Suppressor macrophage (primary cell): Measurements from ENCODE around the gene IWS1.

Source experiments
- DNase-seq, 4 experiments: peaks; one replicate each; pipeline ENCODE4 v3.0.0-alpha.2; 2020 to 2022

Gene IWS1

DNA sequence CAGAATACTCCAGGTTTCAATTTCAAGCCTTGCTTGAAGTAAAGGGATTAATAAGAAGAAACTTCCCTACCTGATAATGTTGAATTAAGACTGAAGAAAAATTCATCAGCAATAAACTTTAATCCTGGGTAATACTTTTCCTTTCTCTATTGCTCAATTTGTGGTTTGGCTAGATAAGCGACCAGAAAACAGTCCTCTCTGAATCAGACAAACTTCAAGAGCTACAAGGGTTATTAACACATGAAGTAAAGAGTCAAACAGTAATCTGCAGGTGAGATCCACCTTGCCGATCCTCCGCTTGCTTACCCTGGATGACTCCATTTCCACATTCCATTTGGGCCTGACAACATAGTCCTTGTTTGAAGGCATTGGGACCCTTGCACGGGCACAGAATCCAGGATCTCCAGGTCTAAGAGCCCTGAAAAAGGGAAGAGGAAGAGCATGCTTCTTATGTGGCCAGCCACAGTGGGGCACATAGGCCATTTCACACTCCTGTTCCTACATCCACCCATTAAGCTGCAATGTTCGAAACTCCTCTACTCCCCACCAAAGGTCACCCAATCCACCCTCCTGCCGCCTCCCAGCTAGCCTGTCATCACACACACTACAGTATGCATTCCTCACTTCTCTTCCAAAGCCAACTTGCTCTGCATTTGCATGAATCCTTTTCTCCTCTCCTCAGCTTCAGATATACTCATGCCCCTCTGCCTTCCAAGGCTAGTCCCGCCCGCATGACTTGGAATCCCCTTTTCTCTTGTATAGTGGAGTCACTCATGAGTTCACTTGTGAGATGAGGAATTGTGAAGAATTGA, 39.8 kb downstream of the IWS1 start:
- DNase-seq, result peak; percentile 6 to 36 (median 30)

GRCh38 chr2:127485694-127486071, 40.6 kb downstream of the IWS1 start:
- DNase-seq, result no peak

GRCh38 chr2:127485051-127485693, 41.1 kb downstream of the IWS1 start:
- DNase-seq, result no peak

GRCh38 chr2:127482031-127482430, 44.3 kb downstream of the IWS1 start:
- no peak for DNase-seq

DNA sequence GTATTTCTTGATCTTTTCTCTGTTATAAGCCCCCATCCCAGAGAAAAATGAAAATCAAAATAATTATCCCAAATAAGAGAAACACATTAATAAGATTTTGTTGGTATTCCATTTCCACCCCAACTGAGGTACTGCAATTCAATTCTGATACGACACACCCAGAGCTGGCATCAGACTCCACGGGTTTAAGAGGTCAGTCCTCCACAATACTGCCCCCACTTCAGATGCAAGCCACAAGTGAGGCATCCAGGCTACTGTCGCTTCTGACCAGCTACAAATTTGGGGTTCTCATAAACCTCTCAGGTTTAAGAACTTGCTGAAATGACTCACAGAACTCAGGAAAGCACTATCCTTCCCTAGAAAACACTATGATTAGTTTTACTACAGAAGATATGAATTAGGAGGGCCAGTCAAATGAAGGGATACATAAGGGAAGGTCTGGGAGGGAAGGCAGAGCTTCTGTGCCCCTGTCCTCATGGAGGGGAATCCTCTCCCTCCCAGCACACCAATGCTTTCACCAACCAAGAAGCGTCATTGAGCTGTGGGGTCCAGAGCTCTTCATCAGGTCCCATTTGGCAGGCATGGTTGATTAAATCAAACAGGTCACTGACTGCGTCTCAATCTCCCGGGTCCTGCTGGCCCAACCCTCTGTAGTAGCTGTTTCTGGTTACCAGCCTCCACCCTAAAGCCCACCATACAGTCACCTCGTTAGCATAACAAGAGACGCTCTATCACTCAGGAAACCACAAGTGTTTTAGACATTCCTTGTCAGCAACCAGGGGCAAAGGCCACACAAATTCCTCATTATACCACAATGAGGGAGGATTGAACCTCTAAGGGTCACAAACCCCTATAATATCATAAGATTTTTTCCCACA, 46.2 kb downstream of the IWS1 start:
- DNase-seq, result no peak

DNA sequence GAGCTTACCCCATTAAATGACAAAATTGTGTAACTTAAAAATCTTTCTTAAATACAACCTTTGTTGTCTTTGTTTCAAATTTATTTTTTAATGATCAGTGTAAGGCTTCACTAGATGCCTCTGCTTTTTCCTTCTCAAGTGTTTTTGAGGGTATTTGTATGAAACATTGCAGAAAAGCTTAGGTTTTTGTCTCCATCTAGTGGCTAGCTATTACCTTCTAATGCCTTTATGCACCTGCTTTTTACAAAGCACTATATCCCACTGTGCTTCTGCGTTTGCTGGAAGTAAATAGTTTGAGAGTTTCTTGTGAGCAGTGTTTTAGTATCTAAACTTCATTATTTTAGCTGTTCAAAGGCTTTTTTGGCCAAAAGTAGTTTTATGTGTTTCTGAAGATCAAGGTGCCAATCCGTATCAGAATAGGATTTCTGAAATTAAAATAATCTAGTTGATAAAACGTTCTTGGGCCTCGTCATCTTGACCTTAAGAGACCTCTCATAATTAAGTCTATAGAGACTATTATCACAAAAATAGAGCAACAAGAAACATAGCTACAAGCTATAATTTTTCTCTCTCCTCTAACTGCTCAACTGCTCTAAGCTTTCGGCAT, 47.0 kb downstream of the IWS1 start:
- peak; percentile 29 to 77 (median 48) for DNase-seq

- DNase-seq, result no peak
Measured at GRCh38 chr2:127475788-127476187, 50.5 kb downstream of the IWS1 start.

DNA sequence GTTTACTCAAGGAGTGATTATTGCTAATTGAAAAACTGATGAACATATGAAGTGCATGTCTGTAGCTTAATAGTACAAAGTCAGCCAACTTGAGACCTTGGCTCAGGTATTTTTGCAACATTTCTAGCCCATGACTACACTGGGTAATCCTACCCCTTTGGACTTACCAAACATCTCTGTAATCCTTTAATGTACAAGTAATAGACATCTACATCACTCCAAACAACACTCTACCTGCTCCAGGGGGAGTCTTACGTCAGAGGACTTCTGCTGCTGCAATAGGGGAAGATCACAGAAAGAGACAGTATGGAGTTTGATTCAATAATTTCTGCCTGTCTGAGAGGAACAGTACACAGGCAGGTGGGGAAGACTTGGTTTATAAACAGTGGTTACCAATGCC, 54.0 kb downstream of the IWS1 start:
- DNase-seq, result no peak

DNA sequence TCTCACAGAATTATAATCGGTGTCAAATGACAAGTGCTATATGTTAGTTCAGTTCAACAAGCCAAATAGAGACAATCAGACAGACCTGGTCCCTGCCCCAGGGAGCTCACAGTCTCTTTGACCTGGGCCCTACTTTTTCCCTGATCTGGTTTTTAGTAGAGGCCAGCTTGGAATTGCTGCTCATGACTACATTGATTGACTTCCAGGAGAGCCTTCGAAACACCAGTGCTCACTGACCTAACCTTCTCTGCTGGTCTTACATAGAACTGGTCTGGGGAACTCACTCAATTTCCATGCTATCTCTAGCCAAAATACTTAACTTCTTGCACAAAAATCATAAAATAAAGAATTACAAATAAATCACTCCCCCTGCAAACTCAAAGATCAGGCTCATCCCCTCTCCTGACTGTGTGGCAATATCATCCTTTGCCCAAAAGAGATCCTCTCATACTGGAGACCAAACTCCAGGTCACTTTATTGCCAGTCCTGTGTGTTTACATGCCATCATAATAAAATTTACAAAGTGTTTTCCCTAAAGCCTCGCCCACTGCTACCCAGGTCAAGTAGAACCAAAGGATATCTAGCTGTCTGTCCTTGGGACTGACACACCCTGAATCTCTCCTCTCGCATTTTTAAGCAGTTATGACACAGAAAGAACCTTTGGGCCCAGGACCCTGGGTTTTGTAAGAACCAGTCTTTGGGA, 54.9 kb downstream of the IWS1 start:
- DNase-seq, result no peak

DNA sequence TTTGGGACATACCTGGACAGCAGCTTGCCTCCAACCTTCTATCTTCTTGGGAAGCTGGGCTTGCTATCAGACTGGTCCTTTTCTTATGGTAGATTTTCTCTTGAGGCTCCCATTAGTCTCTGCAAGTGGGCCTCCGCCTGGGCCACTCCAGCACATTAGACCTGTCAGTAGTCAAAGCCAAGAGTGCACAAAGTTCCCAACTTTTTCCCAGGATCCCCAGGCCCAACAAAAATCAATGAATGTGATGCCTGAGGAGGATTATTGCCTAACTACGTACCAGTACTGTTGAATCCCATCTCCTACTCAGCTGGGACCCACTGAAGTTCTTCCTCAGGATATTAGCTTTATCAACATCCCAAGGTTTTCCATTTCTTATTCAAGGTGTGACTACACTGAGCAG, 56.3 kb downstream of the IWS1 start:
- no peak for DNase-seq

DNA sequence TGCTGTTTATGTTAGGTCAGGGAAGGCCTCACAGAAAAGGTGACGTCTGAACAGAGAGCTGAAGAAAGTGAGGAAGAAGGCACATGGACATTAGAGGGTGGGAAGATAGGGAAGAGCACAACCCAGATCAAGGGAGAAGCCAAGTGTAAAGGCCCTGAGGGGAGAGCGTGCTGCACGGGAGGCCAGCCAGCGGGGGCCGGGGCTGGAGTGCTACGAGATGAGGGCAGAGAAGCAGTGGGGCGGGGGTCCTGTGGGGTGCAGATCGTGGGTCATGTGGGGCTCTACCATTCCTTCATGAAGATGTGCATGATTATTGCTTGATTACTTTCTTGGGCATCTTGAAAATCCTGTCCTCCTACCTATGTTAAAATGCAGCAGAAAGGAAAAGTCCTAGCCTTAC, 57.2 kb downstream of the IWS1 start:
- no peak for DNase-seq

DNA sequence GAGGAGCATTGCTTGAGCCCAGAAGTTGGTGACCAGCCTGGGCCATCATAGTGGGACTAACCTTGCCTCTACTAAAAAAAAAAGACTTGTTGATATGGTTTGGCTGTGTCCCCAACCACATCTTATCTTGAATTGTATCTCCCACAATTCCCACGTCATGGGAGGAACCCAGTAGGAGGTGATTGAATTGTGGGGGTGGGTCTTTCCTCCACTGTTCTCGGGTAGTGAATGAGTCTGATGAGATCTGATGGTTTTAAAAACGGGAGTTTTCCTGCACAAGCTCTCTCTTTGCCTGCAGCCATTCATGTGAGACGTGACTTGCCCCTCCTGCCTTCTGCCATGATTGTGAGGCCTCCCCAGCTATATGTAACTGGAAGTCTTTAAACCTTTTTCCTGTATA, 61.0 kb downstream of the IWS1 start:
- no peak for DNase-seq

DNA sequence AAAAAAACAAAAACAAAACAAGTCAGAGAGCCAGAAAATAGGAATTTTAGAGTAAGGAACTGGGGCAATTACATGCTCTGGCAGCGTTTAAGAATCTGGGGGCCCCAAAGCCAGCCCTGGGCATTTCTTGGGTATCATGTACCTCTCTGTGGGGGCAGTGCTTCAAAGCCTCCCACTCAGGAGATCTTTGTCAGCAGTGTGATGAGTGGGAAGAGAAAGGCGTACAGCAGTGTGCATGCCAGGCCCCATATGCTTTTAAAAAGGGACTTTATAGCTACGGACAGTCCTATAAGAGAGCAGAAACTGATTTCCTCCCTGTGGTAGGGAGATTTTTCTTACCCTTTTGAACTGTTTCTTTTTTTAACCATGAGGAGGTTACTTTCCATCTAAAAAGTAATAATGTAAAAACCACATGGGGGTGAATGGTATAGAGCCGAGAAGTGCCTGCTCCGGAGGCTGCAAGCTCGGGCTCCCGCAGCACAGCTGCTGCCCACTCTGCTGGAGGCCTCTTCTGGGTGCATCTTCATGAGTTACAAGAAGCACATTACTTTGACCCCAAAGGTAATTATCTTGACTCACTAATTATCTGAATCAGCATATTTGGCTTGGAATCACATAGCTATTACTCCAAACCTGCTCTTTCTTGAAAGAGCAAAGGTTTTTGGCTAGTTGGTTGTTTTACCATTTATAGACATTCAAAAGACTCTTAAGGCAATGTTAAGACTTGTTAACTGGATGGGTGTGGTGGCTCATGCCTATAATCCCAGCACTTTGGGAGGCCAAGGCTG, 61.6 kb downstream of the IWS1 start:
- DNase-seq, result no peak

DNA sequence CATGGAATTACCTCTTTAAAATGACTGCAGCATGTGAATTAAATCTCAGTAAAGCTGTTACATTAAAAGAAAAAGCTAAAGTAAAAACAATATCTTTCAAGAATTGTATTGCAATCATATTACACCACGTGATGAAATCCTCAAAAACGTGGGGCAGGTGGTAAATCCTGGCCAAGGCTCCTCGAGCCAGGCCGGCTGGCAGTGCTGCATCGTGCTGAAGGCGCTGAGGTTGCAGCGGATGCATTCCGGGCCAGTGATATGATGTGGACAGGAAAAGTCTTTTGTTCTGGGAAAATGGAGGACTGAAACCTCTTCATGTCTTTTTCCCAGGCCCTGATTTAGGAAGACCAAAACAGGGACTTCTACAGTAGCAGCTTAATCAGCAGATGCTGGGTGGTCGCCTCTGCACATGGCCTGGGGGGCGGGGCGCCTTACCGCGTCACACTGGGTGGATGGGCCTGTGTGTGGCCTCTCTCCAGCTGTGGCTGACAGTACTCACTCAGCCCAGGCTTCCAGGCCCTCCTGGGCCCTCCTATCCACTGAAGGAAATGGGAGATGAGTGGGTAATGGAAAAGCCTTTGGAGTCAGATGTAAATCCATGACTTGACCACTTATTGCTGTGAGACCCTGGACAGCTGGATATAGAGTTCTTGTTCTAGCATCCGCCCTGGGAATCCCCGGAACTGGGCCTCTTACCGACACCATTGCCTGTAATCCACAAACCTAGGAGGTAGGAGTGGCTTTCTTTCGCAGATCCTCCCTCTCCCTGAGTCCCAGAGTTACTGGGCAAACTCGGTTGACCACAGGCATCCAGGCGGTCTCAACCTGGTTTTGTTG, 62.9 kb downstream of the IWS1 start:
- no peak for DNase-seq

GRCh38 chr2:127462461-127462860, 63.8 kb downstream of the IWS1 start:
- no peak for DNase-seq

- DNase-seq, result no peak
Measured at GRCh38 chr2:127456960-127457359, 69.3 kb downstream of the IWS1 start.

DNA sequence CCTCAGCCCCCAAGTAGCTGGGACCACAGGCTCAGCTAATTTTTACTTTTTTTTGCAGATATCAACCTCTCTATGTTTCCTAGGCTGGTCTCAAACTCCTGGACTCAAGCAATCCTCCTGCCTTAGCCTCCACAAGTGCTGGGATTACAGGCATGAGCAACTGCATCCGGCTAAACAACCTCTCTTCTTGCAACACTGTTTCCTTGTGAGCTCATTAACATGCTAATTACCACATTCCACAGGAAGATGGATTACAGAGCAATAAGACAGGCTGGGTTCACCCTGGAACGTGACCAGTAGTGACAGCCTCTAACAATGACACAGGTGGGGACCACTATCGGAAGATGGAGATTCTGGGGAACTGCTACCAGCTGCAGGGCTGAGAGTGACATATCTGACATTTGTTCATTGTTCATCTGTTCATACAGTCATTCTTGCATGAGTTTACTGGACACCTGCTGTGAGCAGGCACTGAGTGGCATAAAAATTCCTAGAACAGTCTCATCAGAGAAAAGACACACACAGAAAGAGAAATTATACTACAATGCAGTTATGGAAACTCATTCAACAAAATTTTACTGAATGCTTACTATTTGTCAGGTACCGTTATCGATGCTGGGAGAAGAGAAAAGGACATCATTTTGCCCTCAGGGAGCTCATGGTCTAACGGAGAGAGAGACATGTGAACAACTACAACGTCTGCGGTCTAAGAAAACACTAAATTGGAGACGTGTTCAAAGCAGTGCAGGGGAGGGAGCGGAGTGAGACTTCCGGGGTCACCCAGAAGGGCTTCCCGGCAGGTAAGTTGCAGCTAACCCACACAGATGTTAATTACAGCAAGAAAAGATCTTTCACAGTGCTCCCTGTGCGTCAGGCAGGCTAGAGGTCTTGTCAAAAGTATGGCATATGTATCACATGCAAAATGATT, 70.5 kb downstream of the IWS1 start:
- no peak for DNase-seq

DNA sequence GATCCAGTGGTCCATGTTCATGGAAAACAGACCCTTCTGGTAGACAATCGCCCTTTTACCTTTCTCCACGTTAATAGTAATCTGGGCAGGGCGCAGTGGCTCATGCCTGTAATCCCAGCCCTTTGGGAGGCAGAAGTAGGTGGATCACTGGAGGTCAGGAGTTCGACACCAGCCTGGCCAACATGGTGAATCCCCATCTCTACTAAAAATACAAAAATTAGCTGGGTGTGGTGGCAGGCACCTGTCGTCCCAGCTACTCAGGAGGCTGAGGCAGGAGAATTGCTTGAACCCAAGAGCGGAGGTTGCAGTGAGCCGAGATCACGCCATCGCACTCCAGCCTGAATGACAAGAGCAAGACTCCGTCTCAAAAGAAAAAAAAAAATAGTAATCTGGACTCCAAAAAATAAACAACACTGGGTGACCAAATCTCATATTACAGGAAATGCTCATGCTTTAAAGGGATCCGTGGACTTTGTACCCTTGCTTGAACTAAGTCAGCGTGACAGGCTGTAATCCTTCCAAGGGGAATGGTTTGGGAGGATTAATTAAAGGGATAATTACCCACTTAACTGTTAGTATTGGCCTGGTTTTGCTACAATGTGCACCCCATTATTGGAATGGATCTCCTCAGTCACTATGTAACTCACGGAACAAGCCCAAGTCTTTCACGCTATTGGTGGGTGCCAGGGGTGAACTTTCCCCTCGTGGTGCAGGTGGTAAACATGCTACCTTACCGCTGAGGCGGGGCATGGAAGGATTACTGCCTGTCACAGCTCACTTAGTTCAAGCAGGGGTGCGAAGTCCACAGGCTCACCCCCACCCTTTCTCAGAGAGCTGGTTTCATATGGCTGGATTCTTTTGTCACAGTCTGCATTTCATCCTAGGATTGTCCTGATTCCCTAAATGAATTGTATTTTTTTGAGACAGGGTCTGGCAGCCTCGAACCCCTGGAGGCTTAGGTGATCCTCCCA, 71.4 kb downstream of the IWS1 start:
- DNase-seq, result no peak
